ENCODE data around the gene TIMM23.
"Not testable (repeated sequence)": the region's sequence is repeated elsewhere in the genome, so short reads cannot be mapped to it uniquely, and the experiment has no call there.

TIMM23 gene

GRCh38 chr10:46025406-46025805, 53.1 kb downstream of the TIMM23 start:
- no peak for DNase-seq

DNA sequence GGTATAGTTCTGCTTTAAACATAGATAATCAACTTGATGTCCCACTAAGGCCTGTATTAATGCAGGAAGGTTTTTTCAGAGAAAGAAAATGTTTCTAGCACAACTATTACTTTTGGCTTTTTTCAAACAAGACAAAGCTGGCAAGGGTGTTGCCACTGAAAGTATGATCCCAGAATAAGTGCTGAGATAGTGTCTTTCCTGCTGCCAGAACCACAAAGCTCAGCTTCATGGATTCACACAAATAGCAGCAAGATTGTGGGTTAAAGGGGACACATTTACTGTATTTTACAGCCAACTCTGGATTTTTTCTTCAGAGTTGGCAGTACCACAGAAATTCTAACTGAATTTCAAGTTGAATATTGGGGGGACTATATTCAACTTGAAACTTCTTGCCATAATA, 53.8 kb downstream of the TIMM23 start:
- DNase-seq: no peak

GRCh38 chr10:46028584-46029460, 56.5 kb downstream of the TIMM23 start:
- peak; percentile 33 to 66 for DNase-seq

- no peak for DNase-seq
Observed at GRCh38 chr10:46029461-46030030, 57.3 kb downstream of the TIMM23 start.

GRCh38 chr10:46030091-46030937, 58.0 kb downstream of the TIMM23 start, which contains the start of gene NCOA4:
TSS of gene NCOA4 (minus strand) at chr10:46030623. CDS start at chr10:46016680, 13,943 bp downstream.
- peak; percentile 86 to 95 for DNase-seq

- no peak for DNase-seq
Observed at GRCh38 chr10:46031648-46032532, 59.6 kb downstream of the TIMM23 start.

DNA sequence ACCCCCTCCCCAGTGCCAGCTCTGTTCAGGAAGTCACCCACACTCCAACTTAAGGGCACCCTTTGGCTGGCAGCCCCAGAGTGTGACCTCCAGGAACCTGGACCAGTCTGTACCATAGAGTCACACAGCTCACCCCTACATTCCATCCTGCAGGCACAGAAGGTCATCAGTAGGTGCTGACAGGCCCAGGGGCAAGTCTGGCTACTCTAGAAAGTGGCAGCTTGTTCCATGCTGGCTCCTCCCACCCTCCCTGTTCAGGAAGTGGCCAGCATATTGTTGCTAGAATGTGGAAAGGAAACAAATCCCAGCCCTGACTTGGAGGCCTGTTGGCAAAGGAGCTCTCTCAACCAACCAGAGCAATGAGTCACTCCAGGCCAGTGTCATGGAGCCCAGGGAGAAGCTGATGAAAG, 61.3 kb downstream of the TIMM23 start:
- no peak for DNase-seq

GRCh38 chr10:46035923-46036849, 63.9 kb downstream of the TIMM23 start:
- DNase-seq: no peak

GRCh38 chr10:46037107-46037825, 65.0 kb downstream of the TIMM23 start:
- no peak for DNase-seq

- no peak for DNase-seq
Observed at GRCh38 chr10:46040004-46040403, 67.7 kb downstream of the TIMM23 start.

- no peak for DNase-seq
Observed at GRCh38 chr10:46042527-46042926, 70.2 kb downstream of the TIMM23 start.

DNA sequence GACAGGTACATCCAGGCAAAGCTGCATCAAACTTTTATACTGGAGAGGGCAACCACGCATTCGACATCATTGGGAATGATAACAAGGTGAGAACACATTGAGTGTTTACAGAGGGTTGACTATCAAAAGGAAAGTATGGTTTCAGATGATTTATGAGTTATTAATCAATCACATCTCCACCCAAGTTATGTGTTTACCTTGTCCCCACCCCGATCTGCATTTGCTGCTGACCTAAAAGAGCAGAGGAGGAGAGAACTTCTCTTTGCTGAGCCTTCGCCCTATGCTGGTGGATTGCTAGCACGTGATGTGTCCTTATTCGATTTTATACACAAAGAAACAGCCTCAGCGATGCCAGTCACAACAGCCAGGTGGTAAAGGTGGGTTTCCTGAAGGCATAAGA, 74.0 kb downstream of the TIMM23 start, which contains the start of gene MSMB:
MSMB (minus strand) TSS at position 9 of the 400 bp plus-strand sequence. CDS start 32 bp downstream, outside the sequence.
- no peak for DNase-seq

GRCh38 chr10:46048152-46048551, 75.9 kb downstream of the TIMM23 start:
- DNase-seq: peak; percentile 1 to 42

- DNase-seq: not testable (repeated sequence)
Observed at GRCh38 chr10:46049497-46049831, 77.2 kb downstream of the TIMM23 start.

DNA sequence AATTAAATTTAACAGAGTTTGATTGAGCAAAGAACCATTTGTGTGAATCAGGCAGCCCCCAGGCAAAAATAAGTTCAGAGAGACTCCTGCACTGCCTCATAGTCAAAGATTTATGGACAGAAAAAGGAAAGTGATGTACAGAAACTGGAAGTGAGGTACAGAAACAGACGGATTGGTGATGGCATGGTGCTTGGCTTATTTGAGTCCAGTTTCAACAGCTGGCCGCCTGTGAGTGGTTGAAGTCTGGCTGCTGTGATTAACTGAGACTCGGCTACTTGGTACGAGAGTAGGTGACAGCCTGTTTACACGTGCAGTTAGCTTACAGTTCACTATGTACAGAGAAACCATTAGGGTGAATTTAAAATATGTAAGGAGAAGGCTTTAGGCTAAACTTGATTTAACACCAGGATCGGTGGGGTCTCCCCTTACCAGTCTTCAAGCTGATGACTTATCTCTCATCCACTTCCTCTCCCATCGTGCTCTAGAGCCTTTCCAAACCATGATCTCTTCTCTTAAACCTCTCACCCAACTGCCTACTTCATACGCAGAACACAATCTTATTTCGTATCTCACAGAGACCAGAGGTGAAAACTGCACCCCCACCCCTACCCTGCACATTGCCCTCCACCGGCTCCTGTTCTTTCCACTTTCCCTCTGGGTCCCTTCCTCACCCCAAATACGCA, 78.8 kb downstream of the TIMM23 start:
- DNase-seq: no peak

GRCh38 chr10:46052057-46052790, 79.9 kb downstream of the TIMM23 start:
- DNase-seq: no peak

GRCh38 chr10:46052791-46053375, 80.6 kb downstream of the TIMM23 start:
- no peak for DNase-seq
